ENCODE data around the gene VAMP8.

- TF ChIP-seq CTCF (conservative IDR thresholded peaks at IDR 0.05; ENCODE audit: low read depth, low read length), result no peak
- TF ChIP-seq EZH2 (IDR thresholded peaks at IDR 0.05; ENCODE audit: borderline replicate concordance, low read depth, low read length, poor library complexity, severe bottlenecking), result no peak
Observed at GRCh38 chr2:85577386-85578242, at the start of gene VAMP8.
